HepG2 (cell line): ENCODE results near the gene ANTKMT. TPM values are rescaled to one million over a fixed set of nuclear protein-coding genes. Genes with fewer than 3 reads are reported as not detected.

Experiments used
- ATAC-seq: fragments of 200-7000 bp; cut with Tn5 transposase; 3 replicates; pipeline ENCODE4 v1.9.1; 2020; ENCODE audit warnings: mild to moderate bottlenecking, moderate library complexity
- BruUV-seq: library from RNA; stranded (reverse); fragments of 400-500 nt; replicated peaks from 2 replicates; lab custom pipeline; 2021; lab: Mats Ljungman, UMichigan
- CTCF ChIA-PET: fragments of 300-600 bp; formaldehyde crosslinking; extraction: SDS; loops from one replicate; lab custom pipeline; 2021; ENCODE audit warnings: low total read pairs, inconsistent platforms, low intra/inter-chr PET ratio; lab: Yijun Ruan, JAX
- POLR2A ChIA-PET: fragments of 350-600 bp; sonication (Branson Sonifier 250); formaldehyde crosslinking; loops from one replicate; lab custom pipeline; 2020; ENCODE audit warnings: antibody characterized with exemption, inconsistent platforms; lab: Yijun Ruan, JAX
- DNase-seq: peaks from one replicate; pipeline ENCODE4 v3.0.0-alpha.2; 2015; ENCODE audit warnings: low spot score
- FAIRE-seq: peaks from 3 replicates; lab custom pipeline; 2011; peaks lifted over from hg19 to GRCh38; lab: Jason Lieb, UNC
- H2AFZ ChIP-seq: one replicate; pipeline ENCODE4 v1.6.1; 2011; ENCODE audit warnings: low read length, inconsistent platforms
- H3K27ac ChIP-seq: fragments of 300-600 bp; 3 replicates; pipeline ENCODE4 v1.8.0; 2011; ENCODE audit warnings: mixed run types, mild to moderate bottlenecking, mixed read lengths, low read length, inconsistent platforms; ENCODE audit not compliant: insufficient read depth; ENCODE audit errors: extremely low read length
- H3K27me3 ChIP-seq, 2 experiments: fragments of 200-600 bp in 1 of 2; 2 replicates in 1 of 2; 3 replicates in 1 of 2; pipeline versions ENCODE4 v1.6.0 to v1.8.0; 2011; ENCODE audit warnings: low read length in 2 of 2, mild to moderate bottlenecking in 2 of 2, moderate library complexity in 2 of 2, inconsistent platforms in 1 of 2; ENCODE audit not compliant: insufficient read depth in 2 of 2, control insufficient read depth in 1 of 2
- H3K36me3 ChIP-seq, 2 experiments: fragments of 200-600 bp in 1 of 2; replicated peaks in 1 of 2; 2 replicates in 1 of 2; 3 replicates in 1 of 2; pipeline versions ENCODE4 v1.5.1 to v1.8.0; 2011; ENCODE audit warnings: low read length in 2 of 2, inconsistent platforms in 1 of 2; ENCODE audit not compliant: insufficient read depth in 2 of 2, control insufficient read depth in 1 of 2
- H3K4me1 ChIP-seq: 2 replicates; pipeline ENCODE4 v1.5.1; 2012; ENCODE audit warnings: low read length, inconsistent platforms; ENCODE audit not compliant: insufficient read depth
- H3K4me2 ChIP-seq: 2 replicates; pipeline ENCODE4 v1.6.0; 2011; ENCODE audit warnings: low read depth, low read length, inconsistent platforms
- H3K4me3 ChIP-seq, 3 experiments: fragments of 200-600 bp in 1 of 3; sonication (generic), shearing (Covaris generic) in 1 of 3; replicated peaks in 1 of 3; 2 replicates each; pipeline ENCODE4 v1.5.1; 2011 to 2016; ENCODE audit warnings: low read length in 3 of 3, inconsistent platforms in 2 of 3, low read depth in 2 of 3, mild to moderate bottlenecking in 2 of 3, control low read depth in 1 of 3, mixed read lengths in 1 of 3; ENCODE audit not compliant: insufficient read depth in 1 of 3
- H3K79me2 ChIP-seq: one replicate; pipeline ENCODE4 v1.6.1; 2011; ENCODE audit warnings: low read length, inconsistent platforms; ENCODE audit not compliant: insufficient read depth
- H3K9ac ChIP-seq: 2 replicates; pipeline ENCODE4 v1.6.0; 2011; ENCODE audit warnings: mild to moderate bottlenecking, low read depth, low read length, inconsistent platforms; ENCODE audit not compliant: insufficient read depth
- H3K9me3 ChIP-seq: 2 replicates; pipeline ENCODE4 v1.5.1; 2012; ENCODE audit warnings: mild to moderate bottlenecking, low read length
- H4K20me1 ChIP-seq: 2 replicates; pipeline ENCODE4 v1.6.0; 2011; ENCODE audit warnings: inconsistent platforms, mild to moderate bottlenecking, low read length, moderate library complexity; ENCODE audit not compliant: insufficient read depth
- ARID4A ChIP-seq: sonication (generic); formaldehyde crosslinking; IDR thresholded peaks from 2 replicates; pipeline ENCODE4 v1.5.0; 2020; ENCODE audit warnings: mild to moderate bottlenecking, missing genetic modification reagents, borderline replicate concordance
- MXI1 ChIP-seq: IDR thresholded peaks from 3 replicates; pipeline ENCODE4 v1.6.1; 2012; ENCODE audit warnings: low read depth, low read length, inconsistent platforms, borderline replicate concordance
- NR3C1 ChIP-seq: sonication (generic); formaldehyde crosslinking; IDR thresholded peaks from 2 replicates; pipeline ENCODE4 v1.4.0; 2020; ENCODE audit warnings: missing genetic modification reagents
- PBX3 ChIP-seq: sonication (generic); formaldehyde crosslinking; IDR thresholded peaks from 2 replicates; pipeline ENCODE4 v1.8.1; 2023; ENCODE audit warnings: missing genetic modification reagents, inconsistent platforms, borderline replicate concordance
- RAD21 ChIP-seq: fragments of 450-650 bp; formaldehyde crosslinking; IDR thresholded peaks from 2 replicates; pipeline ENCODE4 v1.5.0; 2020; ENCODE audit warnings: mild to moderate bottlenecking
- SALL1 ChIP-seq: sonication (generic); formaldehyde crosslinking; IDR thresholded peaks from 2 replicates; pipeline ENCODE4 v1.8.0; 2022; ENCODE audit warnings: mild to moderate bottlenecking, missing genetic modification reagents
- ZBTB40 ChIP-seq, 2 experiments: fragments of 450-650 bp in 1 of 2; sonication (generic) in 1 of 2; formaldehyde crosslinking in 1 of 2; IDR thresholded peaks; 2 replicates each; pipeline versions ENCODE4 v1.6.1 to v1.8.0; 2016 to 2022; ENCODE audit warnings: antibody characterized with exemption in 1 of 2, mild to moderate bottlenecking in 1 of 2, missing genetic modification reagents in 1 of 2
- whole genome bisulfite sequencing: methylation state at CpG from one replicate; pipeline ENCODE4 v1.1.6; 2017; ENCODE audit warnings: low lambda C conversion rate; 5-methylcytosine and 5-hydroxymethylcytosine counted together
- in situ Hi-C: cut with HindIII; loops from 2 replicates; pipeline ENCODE4 v1.10.0; 2017; ENCODE audit warnings: low pct_unique_long_range_greater_than_20kb; ENCODE audit not compliant: extremely low pct_ligation_motif_present
- intact Hi-C: fragments of 100-400 bp; cut with micrococcal nuclease; formaldehyde crosslinking; loops from one replicate; pipeline ENCODE4 v1.10.0; 2022; ENCODE audit not compliant: unreplicated experiment
- polyA plus RNA-seq, 8 experiments: library from polyadenylated mRNA; depleted of rRNA in 3 of 8; stranded (reverse) in 7 of 8; unstranded in 1 of 8; fragments of >200 nt; fragmentation: Illumina TruSeq in 4 of 8; extraction: Trizol in 4 of 8; gene quantifications; 2 replicates each; pipeline versions ENCODE4 v1.2.1 to v1.2.3, GENCODE V29; 2011 to 2016; ENCODE audit warnings: low read depth in 4 of 8, missing spikeins in 1 of 8, mixed read lengths in 1 of 8; ENCODE audit not compliant: insufficient read depth in 1 of 8
- total RNA-seq, 5 experiments: library from RNA; depleted of rRNA; stranded (reverse); fragments of >200 nt; fragmentation: Illumina TruSeq; extraction: Trizol; gene quantifications; 2 replicates each; pipeline ENCODE4 v1.2.3, GENCODE V29; 2016; ENCODE audit warnings: low read depth in 1 of 5

The ANTKMT gene
- total and polyA plus RNA-seq, 2 of the 13 experiments (the other 11 are each of a cell fraction or from before 2014, with no cell fraction given) = 7.5 to 47.8 TPM

- Histone ChIP-seq H3K9ac (no peak overlapping the region), H3K4me3 (no peak overlapping the region), H3K4me2 (no peak overlapping the region), H2AFZ (no peak overlapping the region), H3K9me3 (no peaks in the 10 kb centered on the region), H3K27ac (no peak overlapping the region), H3K79me2 (peaks cover 3% of the 10 kb centered on the region), H3K27me3 (peaks cover 5 to 43% of the 10 kb centered on the region in 2 experiments; a peak in 4 of 5 replicates), H3K4me1 (peaks cover 32% of the 10 kb centered on the region), H3K36me3 (no peaks in the 10 kb centered on the region), H4K20me1 (peaks cover 5% of the 10 kb centered on the region)
- BruUV-seq = no TSS peak
- POLR2A ChIA-PET = interaction anchor here (0.6 to 1.4 kb wide), 8 partner anchors 9 to 77 kb away, joined by 3 to 9 read pairs (median 4); partner anchors contain the start of genes ANTKMT, CHTF18, CIAO3 and HAGHL
- in situ Hi-C loops (loop anchor here (5.0 kb wide), 1 partner anchor 76 kb away; the partner anchor contains the start of genes CHTF18 and RPUSD1), intact Hi-C loops (no loop called here)
- ATAC-seq (peak; percentile 65), DNase-seq (no peak), FAIRE-seq (no peak)
- 9% methylated on average over 15 of the region's 25 CpGs for WGBS
- CTCF ChIA-PET = interaction anchor here (0.7 to 2.3 kb wide), 5 partner anchors 22 to 76 kb away, joined by 3 to 19 read pairs (median 13); no protein-coding TSS in a partner anchor
- TF ChIP-seq PBX3 (CRISPR knock-in tag) = no peak
- peak; percentile 39; the same call in 1 of the 2 replicates for TF ChIP-seq SALL1 (CRISPR knock-in tag)
- TF ChIP-seq NR3C1 (CRISPR knock-in tag) = no peak
- peak; percentile 97 for TF ChIP-seq RAD21
- TF ChIP-seq ZBTB40 (IDR thresholded peaks at IDR 0.05) = no peak
- TF ChIP-seq ZBTB40 (CRISPR knock-in tag; IDR thresholded peaks at IDR 0.05) = no peak
- peak; percentile 25; the same call in 1 of the 3 replicates for TF ChIP-seq MXI1
- no peak; the same call in 1 of the 2 replicates for TF ChIP-seq ARID4A
These were observed 9.2 kb upstream of the ANTKMT start for GRCh38 chr16:711548-712320.
